Loucy (cell line): ENCODE data around the gene GJB1.

Experiments used
- H2AFZ ChIP-seq: fragments of 200-600 bp; sonication (generic); 2 replicates; pipeline ENCODE4 v1.6.0; 2016; ENCODE audit warnings: antibody characterized with exemption, mild to moderate bottlenecking, low read length, moderate library complexity
- H3F3A ChIP-seq: fragments of 200-600 bp; 2 replicates; pipeline ENCODE4 v1.6.0; 2016; ENCODE audit warnings: antibody characterized with exemption, low read depth, mild to moderate bottlenecking
- H3K27me3 ChIP-seq: fragments of 200-600 bp; sonication (generic); 2 replicates; pipeline ENCODE4 v1.6.1; 2014; ENCODE audit warnings: low read length, mild to moderate bottlenecking; ENCODE audit not compliant: insufficient read depth, poor library complexity, severe bottlenecking
- H3K36me3 ChIP-seq: fragments of 200-600 bp; sonication (generic); 2 replicates; pipeline ENCODE4 v1.6.1; 2016; ENCODE audit warnings: low read length; ENCODE audit not compliant: insufficient read depth
- H3K4me1 ChIP-seq: fragments of 200-600 bp; sonication (generic); 2 replicates; pipeline ENCODE4 v1.5.1; 2014; ENCODE audit warnings: low read length, mild to moderate bottlenecking; ENCODE audit not compliant: insufficient read depth, poor library complexity, severe bottlenecking
- H3K4me2 ChIP-seq: fragments of 200-600 bp; sonication (generic); 2 replicates; pipeline ENCODE4 v1.6.0; 2014; ENCODE audit warnings: antibody characterized with exemption, low read length, low read depth, mild to moderate bottlenecking; ENCODE audit not compliant: poor library complexity, severe bottlenecking
- H3K4me3 ChIP-seq: fragments of 200-600 bp; sonication (generic); 2 replicates; pipeline ENCODE4 v1.5.1; 2014; ENCODE audit warnings: low read length, mild to moderate bottlenecking, mixed read lengths; ENCODE audit not compliant: poor library complexity, severe bottlenecking
- H3K79me2 ChIP-seq: fragments of 200-600 bp; sonication (generic); 2 replicates; pipeline ENCODE4 v1.6.1; 2014; ENCODE audit warnings: low read length; ENCODE audit not compliant: insufficient read depth
- H3K9ac ChIP-seq: fragments of 200-600 bp; sonication (generic); 2 replicates; pipeline ENCODE4 v1.6.0; 2014; ENCODE audit warnings: mild to moderate bottlenecking, low read depth, low read length, moderate library complexity; ENCODE audit not compliant: poor library complexity, severe bottlenecking
- H3K9me2 ChIP-seq: fragments of 200-600 bp; sonication (generic); replicated peaks from 2 replicates; pipeline ENCODE4 v1.6.1; 2016; ENCODE audit warnings: low read depth, low read length, mixed read lengths
- H3K9me3 ChIP-seq: fragments of 200-600 bp; sonication (generic); 2 replicates; pipeline ENCODE4 v1.6.1; 2014; ENCODE audit warnings: mild to moderate bottlenecking, antibody characterized with exemption, low read length, low read depth; ENCODE audit not compliant: insufficient read depth
- H4K20me1 ChIP-seq: fragments of 200-600 bp; sonication (generic); 2 replicates; pipeline ENCODE4 v1.6.0; 2014; ENCODE audit warnings: antibody characterized with exemption, low read length, mild to moderate bottlenecking; ENCODE audit not compliant: insufficient read depth, poor library complexity, severe bottlenecking
- CTCF ChIP-seq: fragments of 200-600 bp; sonication (generic); conservative IDR thresholded peaks from 2 replicates; pipeline ENCODE4 v1.5.1; 2014; ENCODE audit warnings: mild to moderate bottlenecking, antibody characterized with exemption, low read length
- EZH2phosphoT487 ChIP-seq: fragments of 200-600 bp; IDR thresholded peaks from 2 replicates; pipeline ENCODE4 v1.6.1; 2018; ENCODE audit warnings: antibody characterized with exemption, mild to moderate bottlenecking, moderate library complexity, borderline replicate concordance

GJB1 gene

GRCh38 chrX:71216485-71216884 is 6.5 kb upstream of the GJB1 start:
- no peaks in the 10 kb centered on the region for H3K27me3 ChIP-seq
- H3K9me3 ChIP-seq, result no peaks in the 10 kb centered on the region
- H3K79me2 ChIP-seq, result no peaks in the 10 kb centered on the region
- H3K36me3 ChIP-seq, result no peaks in the 10 kb centered on the region
- H3K4me1 ChIP-seq, result peaks cover 4% of the 10 kb centered on the region
- H3K4me3 ChIP-seq, result no peak overlapping the region
- H3F3A ChIP-seq, result no peaks in the 10 kb centered on the region
- no peak overlapping the region for H3K4me2 ChIP-seq
- no peak for TF ChIP-seq EZH2phosphoT487
- no peak for TF ChIP-seq CTCF
- H3K9me2 ChIP-seq, result no peaks in the 10 kb centered on the region
- H3K9ac ChIP-seq, result no peak overlapping the region
- no peaks in the 10 kb centered on the region for H4K20me1 ChIP-seq
- peak overlapping the region; percentile 64; the same call in 1 of the 2 replicates for H2AFZ ChIP-seq

GRCh38 chrX:71217298-71217697 is 5.7 kb upstream of the GJB1 start:
- H3K4me1 ChIP-seq, result peaks cover 4% of the 10 kb centered on the region
- no peak overlapping the region for H2AFZ ChIP-seq
- no peaks in the 10 kb centered on the region for H3K9me2 ChIP-seq
- H3K79me2 ChIP-seq, result no peaks in the 10 kb centered on the region
- H3K9ac ChIP-seq, result no peak overlapping the region
- H4K20me1 ChIP-seq, result no peaks in the 10 kb centered on the region
- H3K27me3 ChIP-seq, result no peaks in the 10 kb centered on the region
- no peak overlapping the region for H3K4me2 ChIP-seq
- H3K4me3 ChIP-seq, result no peak overlapping the region
- no peaks in the 10 kb centered on the region for H3K36me3 ChIP-seq
- TF ChIP-seq CTCF, result no peak
- no peak for TF ChIP-seq EZH2phosphoT487
- H3F3A ChIP-seq, result no peaks in the 10 kb centered on the region
- no peaks in the 10 kb centered on the region for H3K9me3 ChIP-seq

GRCh38 chrX:71221145-71221544 is 1.9 kb upstream of the GJB1 start:
- no peak overlapping the region for H3K4me2 ChIP-seq
- H3K79me2 ChIP-seq, result no peaks in the 10 kb centered on the region
- no peaks in the 10 kb centered on the region for H3K9me3 ChIP-seq
- H3K27me3 ChIP-seq, result no peaks in the 10 kb centered on the region
- no peak overlapping the region for H3K9ac ChIP-seq
- no peaks in the 10 kb centered on the region for H3K9me2 ChIP-seq
- TF ChIP-seq CTCF (no peak), EZH2phosphoT487 (no peak)
- H3K4me3 ChIP-seq, result no peak overlapping the region
- no peaks in the 10 kb centered on the region for H4K20me1 ChIP-seq
- no peak overlapping the region for H2AFZ ChIP-seq
- H3F3A ChIP-seq, result no peaks in the 10 kb centered on the region
- no peaks in the 10 kb centered on the region for H3K36me3 ChIP-seq
- peaks cover 4% of the 10 kb centered on the region for H3K4me1 ChIP-seq
